Fibroblast of skin of right biceps (primary cell): ENCODE results near the gene PGK1.
A peak's percentile ranks its signal among the peaks of the same experiment; 100 is the strongest.
"Not testable (repeated sequence)": the region's sequence is repeated elsewhere in the genome, so short reads cannot be mapped to it uniquely, and the experiment has no call there.

Source experiments
- DNase-seq: peaks from one replicate; pipeline ENCODE4 v3.0.0-alpha.2; 2013

Gene PGK1

GRCh38 chrX:78103623-78104446 is at the start of gene PGK1:
TSS of gene PGK1 (plus strand) at chrX:78104248. CDS start at chrX:78104341, 93 bp downstream.
- peak; percentile 98 for DNase-seq

GRCh38 chrX:78063687-78064086 is 40.4 kb upstream of the PGK1 start:
- DNase-seq: no peak

DNA sequence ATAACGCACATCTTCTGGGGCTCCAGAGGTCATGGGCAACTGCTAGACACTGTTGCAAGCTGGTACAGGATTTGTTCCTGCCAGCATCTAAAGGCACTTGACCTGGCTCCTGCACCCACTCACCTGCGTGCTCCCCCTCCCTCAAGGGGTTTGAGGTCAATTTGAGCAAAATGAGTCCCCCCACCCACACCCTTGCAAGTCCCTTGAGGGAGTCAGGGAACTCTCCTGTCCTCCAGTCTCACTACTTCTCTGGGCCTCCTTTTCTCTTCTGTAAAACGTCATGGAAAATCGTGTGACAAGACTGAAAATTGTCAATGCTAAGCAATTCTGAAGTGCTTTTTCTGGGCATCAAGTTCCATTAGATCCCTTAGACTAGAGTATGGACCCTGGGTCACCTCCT is 39.9 kb upstream of the PGK1 start:
- DNase-seq: no peak

- DNase-seq: peak; percentile 81
Measured at GRCh38 chrX:78064698-78065601, 39.1 kb upstream of the PGK1 start.

- DNase-seq: peak; percentile 9
Measured at GRCh38 chrX:78066110-78066509, 37.9 kb upstream of the PGK1 start.

- DNase-seq: no peak
Measured at GRCh38 chrX:78071331-78071730, 32.7 kb upstream of the PGK1 start.

DNA sequence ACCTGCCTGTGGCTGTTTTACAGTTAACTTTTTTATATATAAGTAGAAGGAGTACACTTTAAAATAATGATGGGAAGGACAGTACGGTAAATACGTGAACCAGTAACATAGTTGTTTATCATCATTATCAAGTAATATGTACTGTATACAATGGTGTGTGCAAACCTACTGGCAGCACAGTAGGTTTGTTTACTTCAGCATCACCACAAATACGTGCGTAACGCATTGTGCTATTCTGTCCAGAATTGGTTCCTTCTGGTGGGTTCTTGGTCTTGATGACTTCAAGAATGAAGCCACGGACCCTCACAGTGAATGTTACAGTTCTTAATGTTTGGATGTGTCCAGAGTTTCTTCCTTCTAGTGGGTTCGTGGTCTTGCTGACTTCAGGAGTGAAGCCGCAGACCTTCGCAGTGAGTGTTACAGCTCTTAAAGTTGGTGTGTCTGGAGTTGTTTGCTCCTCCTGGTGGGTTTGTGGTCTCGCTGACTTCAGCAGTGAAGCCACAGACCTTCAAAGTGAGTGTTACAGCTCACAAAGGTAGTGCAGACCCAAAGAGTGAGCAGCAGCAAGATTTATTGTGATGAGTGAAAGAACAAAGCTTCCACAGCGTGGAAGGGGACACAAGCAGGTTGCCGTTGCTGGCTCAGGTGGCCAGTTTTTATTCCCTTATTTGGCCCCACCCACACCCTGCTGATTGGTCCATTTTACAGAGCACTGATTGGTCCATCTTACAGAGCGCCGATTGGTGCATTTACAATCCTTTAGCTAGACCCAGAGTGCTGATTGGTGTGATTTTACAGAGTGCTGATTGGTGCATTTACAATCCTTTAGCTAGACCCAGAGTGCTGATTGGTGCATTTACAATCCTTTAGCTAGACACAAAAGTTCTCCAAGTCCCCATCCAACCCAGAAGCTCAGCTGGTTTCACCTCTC is 30.6 kb upstream of the PGK1 start:
- DNase-seq: not testable (repeated sequence)

GRCh38 chrX:78074088-78074487 is 30.0 kb upstream of the PGK1 start:
- no peak for DNase-seq

GRCh38 chrX:78075787-78076389 is 28.2 kb upstream of the PGK1 start:
- DNase-seq: peak; percentile 4

- not testable (repeated sequence) for DNase-seq
Measured at GRCh38 chrX:78081413-78081812, 22.6 kb upstream of the PGK1 start.

- peak; percentile 40 for DNase-seq
Measured at GRCh38 chrX:78092296-78092695, 11.8 kb upstream of the PGK1 start.

- no peak for DNase-seq
Measured at GRCh38 chrX:78098108-78098507, 5.9 kb upstream of the PGK1 start.

DNA sequence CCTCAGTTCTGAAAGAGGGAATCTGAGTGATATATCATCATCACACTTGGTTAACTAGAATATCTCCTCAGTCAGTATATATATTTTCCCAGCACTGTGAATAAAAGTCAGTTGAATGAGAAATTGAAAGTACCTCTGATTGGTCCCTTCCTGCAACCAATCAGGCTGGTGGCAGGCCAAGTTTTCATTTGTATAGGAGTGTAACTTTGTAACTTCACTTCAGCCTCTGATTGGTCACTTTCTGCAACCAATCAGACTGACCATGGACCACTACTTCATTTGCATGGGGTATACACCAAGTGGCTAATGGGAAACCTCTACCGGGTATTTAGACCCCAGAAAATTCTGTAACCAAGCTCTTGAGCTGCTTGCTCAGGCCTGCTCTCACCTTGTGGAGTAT is 2.0 kb upstream of the PGK1 start:
- DNase-seq: no peak

DNA sequence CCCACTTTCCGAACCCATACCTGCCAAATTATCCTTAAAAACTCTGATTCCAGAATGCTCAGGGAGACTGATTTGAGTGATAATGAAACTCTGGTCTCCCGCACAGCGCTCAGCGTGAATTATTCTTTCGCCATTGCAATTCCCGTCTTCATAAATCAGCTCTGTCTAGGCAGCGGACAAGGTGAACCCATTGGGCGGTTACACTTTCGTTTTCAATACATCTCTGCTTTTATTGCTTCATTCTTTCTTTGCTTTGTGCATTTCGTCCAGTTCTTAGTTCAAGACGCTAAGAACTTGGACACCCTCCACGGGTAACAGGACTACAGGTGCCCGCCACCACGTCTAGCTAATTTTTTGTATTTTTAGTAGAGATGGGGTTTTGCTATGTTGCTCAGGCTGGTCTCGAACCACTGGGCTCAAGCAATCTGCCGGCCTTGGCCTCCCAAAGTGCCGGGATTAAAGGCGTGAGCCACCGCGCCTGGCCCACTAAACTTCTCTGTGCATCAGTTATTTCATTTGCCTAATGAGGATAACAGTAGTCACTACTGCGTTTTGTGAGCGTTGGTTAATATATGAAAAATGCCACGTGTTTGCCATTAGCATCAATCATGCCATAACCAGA is 936 bp upstream of the PGK1 start:
- no peak for DNase-seq

- peak; percentile 39 for DNase-seq
Measured at GRCh38 chrX:78104447-78105176, 564 bp downstream of the PGK1 start.

GRCh38 chrX:78105944-78106650 is 2.0 kb downstream of the PGK1 start:
- DNase-seq: no peak

GRCh38 chrX:78106651-78106986 is 2.6 kb downstream of the PGK1 start:
- DNase-seq: no peak

- no peak for DNase-seq
Measured at GRCh38 chrX:78109458-78109857, 5.4 kb downstream of the PGK1 start.

- no peak for DNase-seq
Measured at GRCh38 chrX:78111140-78111931, 7.3 kb downstream of the PGK1 start.

DNA sequence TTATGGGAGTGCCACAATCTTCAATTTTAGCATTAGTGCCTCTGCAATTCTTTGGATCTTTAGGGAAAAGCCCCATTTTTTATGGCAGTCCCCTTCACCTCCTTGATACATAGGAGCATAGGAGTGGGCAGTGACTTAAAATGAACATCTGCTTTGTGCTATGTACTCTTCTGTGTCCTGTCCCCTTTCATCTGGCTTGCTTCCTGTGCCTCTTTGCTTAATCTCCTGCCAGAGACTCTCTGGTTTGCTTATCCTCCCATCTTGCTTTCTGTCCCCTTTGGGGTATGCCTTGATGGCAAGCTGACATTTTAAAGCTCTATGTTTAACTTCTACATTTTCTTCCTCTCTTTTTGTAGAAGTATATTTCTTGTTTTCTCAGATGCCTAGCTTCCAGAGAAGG is 12.3 kb downstream of the PGK1 start:
- DNase-seq: no peak
